H1 (cell line): ENCODE data around the gene EEF1AKMT2. TPM values are rescaled to one million over a fixed set of nuclear protein-coding genes. Genes with fewer than 3 reads are reported as not detected.

Experiments used
- CBX8 ChIP-seq: fragments of 300-800, 300-1000 bp; sonication (generic); IDR thresholded peaks from 2 replicates; pipeline ENCODE4 v1.7.1; 2016; ENCODE audit warnings: low read depth, low read length, borderline replicate concordance
- CEBPB ChIP-seq: IDR thresholded peaks from 2 replicates; pipeline ENCODE4 v1.6.1; 2012; ENCODE audit warnings: low read depth, low read length
- CHD2 ChIP-seq: IDR thresholded peaks from 2 replicates; pipeline ENCODE4 v1.6.1; 2012; ENCODE audit warnings: low read length, improper control_type of control experiment
- EGR1 ChIP-seq: IDR thresholded peaks from 2 replicates; pipeline ENCODE4 v1.6.1; 2011; ENCODE audit warnings: low read depth, low read length, borderline replicate concordance
- EZH2 ChIP-seq: fragments of 200-600 bp; sonication (generic); IDR thresholded peaks from 2 replicates; pipeline ENCODE4 v1.7.1; 2012; ENCODE audit warnings: low read depth, mild to moderate bottlenecking, moderate library complexity, low read length, inconsistent platforms; ENCODE audit not compliant: severe bottlenecking
- GTF2F1 ChIP-seq: IDR thresholded peaks from 2 replicates; pipeline ENCODE4 v1.6.1; 2012; ENCODE audit warnings: low read depth, low read length, improper control_type of control experiment, borderline replicate concordance
- MAFK ChIP-seq: IDR thresholded peaks from 2 replicates; pipeline ENCODE4 v1.6.1; 2012; ENCODE audit warnings: low read depth, mild to moderate bottlenecking, improper control_type of control experiment, low read length
- POLR2AphosphoS5 ChIP-seq: IDR thresholded peaks from 2 replicates; pipeline ENCODE4 v1.6.1; 2011; ENCODE audit warnings: low read depth, low read length
- SAP30 ChIP-seq: fragments of 300-600 bp; sonication (generic); IDR thresholded peaks from 2 replicates; pipeline ENCODE4 v1.7.1; 2012; ENCODE audit warnings: low read length, moderate library complexity, mild to moderate bottlenecking, inconsistent platforms; ENCODE audit not compliant: insufficient read depth, insufficient replicate concordance
- TAF7 ChIP-seq: optimal IDR thresholded peaks from 2 replicates; pipeline ENCODE3; 2011; ENCODE audit warnings: low read depth, mild to moderate bottlenecking, inconsistent platforms, low read length, moderate library complexity, borderline replicate concordance
- polyA plus RNA-seq, 7 experiments: library from polyadenylated mRNA; depleted of rRNA in 3 of 7; stranded (reverse) in 5 of 7; unstranded in 2 of 7; fragments of >200 nt in 5 of 7; fragments of 200-250 nt in 2 of 7; gene quantifications; 1 replicate in 5 of 7; 2 replicates in 1 of 7; 4 replicates in 1 of 7; pipeline versions ENCODE4 v1.2.1 to v1.2.3, GENCODE V29; 2011 to 2013; ENCODE audit warnings: missing spikeins in 2 of 7, mixed read lengths in 2 of 7
- total RNA-seq: library from RNA; stranded (reverse); fragmentation: NEBNext Ultra II Directional; extraction: Animal tissue kit (Norgen Biotek cat#: 25700); gene quantifications from 2 replicates; pipeline ENCODE4 v1.2.1, GENCODE V29; 2021
- TF ChIP-seq, protein P1 (sequence below): fragments of 300-600 bp; sonication (generic); IDR thresholded peaks from 2 replicates; pipeline ENCODE4 v1.7.1; 2012; ENCODE audit warnings: low read length, moderate library complexity, mild to moderate bottlenecking, inconsistent platforms; ENCODE audit not compliant: insufficient replicate concordance

EEF1AKMT2 gene
- total and polyA plus RNA-seq, 2 of the 8 experiments (the other 6 are each of a cell fraction or from before 2014, with no cell fraction given) = 9.8 to 26.8 TPM

DNA sequence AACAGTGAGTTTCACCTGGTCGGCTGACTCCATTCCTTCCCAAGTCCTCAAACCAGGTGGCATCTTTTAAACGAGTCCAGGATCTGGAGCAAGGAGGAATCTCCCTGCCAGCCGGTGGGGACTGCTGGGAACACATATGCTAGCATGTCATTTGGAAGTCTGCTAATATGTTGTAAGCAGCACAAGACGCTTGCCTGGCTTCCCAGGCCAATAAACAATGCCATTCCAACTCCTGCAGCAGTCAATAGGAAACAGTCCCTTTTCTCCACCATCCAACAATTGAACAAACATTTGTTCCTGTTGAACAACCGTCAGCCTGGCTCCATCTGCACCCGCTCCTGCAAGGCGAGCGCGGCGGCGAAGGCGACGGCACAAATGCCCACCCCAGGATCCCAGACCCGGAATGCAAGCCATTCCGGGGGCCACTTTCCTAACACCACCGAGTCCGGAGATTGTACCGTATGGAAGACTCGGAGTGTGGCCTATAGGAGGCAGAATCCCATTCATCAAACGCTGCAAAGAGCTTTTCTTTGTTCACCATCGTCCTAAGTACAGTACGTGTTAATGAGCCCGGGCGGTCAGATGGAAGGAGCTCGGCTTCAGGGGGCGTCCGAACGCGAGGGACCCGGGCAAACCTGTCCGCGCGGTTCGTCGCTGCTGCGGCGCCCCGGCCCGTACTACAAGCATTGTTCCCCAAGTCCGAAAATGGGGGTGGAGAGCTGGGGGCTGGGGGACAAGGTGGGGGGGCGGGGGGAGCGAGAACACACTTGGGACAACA is 49.1 kb downstream of the EEF1AKMT2 start (continued):
- TF ChIP-seq, protein P1, sequence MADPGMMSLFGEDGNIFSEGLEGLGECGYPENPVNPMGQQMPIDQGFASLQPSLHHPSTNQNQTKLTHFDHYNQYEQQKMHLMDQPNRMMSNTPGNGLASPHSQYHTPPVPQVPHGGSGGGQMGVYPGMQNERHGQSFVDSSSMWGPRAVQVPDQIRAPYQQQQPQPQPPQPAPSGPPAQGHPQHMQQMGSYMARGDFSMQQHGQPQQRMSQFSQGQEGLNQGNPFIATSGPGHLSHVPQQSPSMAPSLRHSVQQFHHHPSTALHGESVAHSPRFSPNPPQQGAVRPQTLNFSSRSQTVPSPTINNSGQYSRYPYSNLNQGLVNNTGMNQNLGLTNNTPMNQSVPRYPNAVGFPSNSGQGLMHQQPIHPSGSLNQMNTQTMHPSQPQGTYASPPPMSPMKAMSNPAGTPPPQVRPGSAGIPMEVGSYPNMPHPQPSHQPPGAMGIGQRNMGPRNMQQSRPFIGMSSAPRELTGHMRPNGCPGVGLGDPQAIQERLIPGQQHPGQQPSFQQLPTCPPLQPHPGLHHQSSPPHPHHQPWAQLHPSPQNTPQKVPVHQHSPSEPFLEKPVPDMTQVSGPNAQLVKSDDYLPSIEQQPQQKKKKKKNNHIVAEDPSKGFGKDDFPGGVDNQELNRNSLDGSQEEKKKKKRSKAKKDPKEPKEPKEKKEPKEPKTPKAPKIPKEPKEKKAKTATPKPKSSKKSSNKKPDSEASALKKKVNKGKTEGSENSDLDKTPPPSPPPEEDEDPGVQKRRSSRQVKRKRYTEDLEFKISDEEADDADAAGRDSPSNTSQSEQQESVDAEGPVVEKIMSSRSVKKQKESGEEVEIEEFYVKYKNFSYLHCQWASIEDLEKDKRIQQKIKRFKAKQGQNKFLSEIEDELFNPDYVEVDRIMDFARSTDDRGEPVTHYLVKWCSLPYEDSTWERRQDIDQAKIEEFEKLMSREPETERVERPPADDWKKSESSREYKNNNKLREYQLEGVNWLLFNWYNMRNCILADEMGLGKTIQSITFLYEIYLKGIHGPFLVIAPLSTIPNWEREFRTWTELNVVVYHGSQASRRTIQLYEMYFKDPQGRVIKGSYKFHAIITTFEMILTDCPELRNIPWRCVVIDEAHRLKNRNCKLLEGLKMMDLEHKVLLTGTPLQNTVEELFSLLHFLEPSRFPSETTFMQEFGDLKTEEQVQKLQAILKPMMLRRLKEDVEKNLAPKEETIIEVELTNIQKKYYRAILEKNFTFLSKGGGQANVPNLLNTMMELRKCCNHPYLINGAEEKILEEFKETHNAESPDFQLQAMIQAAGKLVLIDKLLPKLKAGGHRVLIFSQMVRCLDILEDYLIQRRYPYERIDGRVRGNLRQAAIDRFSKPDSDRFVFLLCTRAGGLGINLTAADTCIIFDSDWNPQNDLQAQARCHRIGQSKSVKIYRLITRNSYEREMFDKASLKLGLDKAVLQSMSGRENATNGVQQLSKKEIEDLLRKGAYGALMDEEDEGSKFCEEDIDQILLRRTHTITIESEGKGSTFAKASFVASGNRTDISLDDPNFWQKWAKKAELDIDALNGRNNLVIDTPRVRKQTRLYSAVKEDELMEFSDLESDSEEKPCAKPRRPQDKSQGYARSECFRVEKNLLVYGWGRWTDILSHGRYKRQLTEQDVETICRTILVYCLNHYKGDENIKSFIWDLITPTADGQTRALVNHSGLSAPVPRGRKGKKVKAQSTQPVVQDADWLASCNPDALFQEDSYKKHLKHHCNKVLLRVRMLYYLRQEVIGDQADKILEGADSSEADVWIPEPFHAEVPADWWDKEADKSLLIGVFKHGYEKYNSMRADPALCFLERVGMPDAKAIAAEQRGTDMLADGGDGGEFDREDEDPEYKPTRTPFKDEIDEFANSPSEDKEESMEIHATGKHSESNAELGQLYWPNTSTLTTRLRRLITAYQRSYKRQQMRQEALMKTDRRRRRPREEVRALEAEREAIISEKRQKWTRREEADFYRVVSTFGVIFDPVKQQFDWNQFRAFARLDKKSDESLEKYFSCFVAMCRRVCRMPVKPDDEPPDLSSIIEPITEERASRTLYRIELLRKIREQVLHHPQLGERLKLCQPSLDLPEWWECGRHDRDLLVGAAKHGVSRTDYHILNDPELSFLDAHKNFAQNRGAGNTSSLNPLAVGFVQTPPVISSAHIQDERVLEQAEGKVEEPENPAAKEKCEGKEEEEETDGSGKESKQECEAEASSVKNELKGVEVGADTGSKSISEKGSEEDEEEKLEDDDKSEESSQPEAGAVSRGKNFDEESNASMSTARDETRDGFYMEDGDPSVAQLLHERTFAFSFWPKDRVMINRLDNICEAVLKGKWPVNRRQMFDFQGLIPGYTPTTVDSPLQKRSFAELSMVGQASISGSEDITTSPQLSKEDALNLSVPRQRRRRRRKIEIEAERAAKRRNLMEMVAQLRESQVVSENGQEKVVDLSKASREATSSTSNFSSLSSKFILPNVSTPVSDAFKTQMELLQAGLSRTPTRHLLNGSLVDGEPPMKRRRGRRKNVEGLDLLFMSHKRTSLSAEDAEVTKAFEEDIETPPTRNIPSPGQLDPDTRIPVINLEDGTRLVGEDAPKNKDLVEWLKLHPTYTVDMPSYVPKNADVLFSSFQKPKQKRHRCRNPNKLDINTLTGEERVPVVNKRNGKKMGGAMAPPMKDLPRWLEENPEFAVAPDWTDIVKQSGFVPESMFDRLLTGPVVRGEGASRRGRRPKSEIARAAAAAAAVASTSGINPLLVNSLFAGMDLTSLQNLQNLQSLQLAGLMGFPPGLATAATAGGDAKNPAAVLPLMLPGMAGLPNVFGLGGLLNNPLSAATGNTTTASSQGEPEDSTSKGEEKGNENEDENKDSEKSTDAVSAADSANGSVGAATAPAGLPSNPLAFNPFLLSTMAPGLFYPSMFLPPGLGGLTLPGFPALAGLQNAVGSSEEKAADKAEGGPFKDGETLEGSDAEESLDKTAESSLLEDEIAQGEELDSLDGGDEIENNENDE = no peak
- no peak for TF ChIP-seq CEBPB
- no peak for TF ChIP-seq TAF7
- TF ChIP-seq MAFK = no peak
- TF ChIP-seq EZH2 = peak; percentile 37
- no peak for TF ChIP-seq CBX8
- TF ChIP-seq CHD2 = no peak
- TF ChIP-seq GTF2F1 = no peak
- no peak for TF ChIP-seq EGR1
- TF ChIP-seq SAP30 = no peak
- no peak for TF ChIP-seq POLR2AphosphoS5
